Femur (tissue), 1 donor: ENCODE data around the gene YIF1A.

Experiments used
- DNase-seq: peaks from one replicate; pipeline ENCODE4 v3.0.0-alpha.2; 2017

YIF1A gene

DNA sequence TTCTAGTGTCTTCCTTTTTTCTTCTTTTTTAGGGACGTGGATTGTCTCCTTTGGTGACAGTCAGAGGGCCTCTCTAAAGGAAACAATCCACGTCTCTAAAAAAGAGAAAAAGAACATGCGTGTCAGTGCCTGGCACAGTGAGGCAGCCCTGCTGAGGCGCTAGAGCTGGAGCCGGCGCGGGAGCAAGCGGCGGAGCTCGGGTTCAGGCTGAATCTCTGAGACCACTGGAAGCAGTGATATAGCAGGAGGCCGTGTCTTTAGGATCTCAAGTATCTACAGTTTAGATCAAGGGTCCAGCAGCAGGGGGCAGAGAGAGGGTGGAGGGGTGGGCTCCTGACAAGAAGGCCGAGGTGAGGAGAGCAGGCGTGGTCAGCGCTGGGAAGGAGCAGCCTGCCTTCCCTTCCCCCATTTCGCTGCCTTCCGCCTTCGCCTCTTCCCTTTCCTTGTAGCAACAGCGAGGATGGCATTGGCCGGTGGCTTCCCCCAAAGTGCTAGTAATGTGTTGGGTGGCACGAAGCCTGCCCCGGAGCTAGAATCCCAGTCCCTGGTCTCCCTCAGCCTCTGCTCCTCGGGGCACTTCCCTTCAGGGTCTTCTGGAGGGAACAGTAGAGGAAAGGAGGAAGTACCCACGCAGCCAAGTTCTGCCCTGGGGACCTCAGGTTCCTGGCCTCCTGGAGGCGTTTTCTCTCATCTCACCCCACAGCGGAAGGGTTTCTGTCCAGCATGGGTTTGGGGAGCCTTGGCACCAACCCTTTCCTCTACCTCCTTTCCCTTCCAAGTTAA, 48.8 kb downstream of the YIF1A start:
- DNase-seq, result no peak

DNA sequence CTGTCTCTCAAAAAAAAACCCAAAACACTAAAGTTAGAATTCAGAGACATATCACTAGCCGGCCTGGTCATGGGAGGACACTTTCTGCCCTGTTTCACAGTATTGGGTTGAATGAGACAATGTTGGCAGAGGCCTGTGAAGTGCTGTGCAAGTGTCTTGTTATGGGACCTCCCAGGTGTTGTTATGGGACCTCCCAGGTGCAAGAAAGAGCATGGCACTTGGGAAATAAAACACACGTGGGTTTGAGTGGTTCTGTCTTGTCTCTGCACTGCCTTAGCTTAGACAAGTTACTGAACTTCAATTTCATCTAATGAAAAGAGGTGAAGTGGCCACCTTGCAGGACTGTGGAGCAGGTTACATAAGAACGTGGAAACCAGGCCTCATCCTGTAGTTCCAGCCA, 49.4 kb downstream of the YIF1A start:
- DNase-seq, result no peak

DNA sequence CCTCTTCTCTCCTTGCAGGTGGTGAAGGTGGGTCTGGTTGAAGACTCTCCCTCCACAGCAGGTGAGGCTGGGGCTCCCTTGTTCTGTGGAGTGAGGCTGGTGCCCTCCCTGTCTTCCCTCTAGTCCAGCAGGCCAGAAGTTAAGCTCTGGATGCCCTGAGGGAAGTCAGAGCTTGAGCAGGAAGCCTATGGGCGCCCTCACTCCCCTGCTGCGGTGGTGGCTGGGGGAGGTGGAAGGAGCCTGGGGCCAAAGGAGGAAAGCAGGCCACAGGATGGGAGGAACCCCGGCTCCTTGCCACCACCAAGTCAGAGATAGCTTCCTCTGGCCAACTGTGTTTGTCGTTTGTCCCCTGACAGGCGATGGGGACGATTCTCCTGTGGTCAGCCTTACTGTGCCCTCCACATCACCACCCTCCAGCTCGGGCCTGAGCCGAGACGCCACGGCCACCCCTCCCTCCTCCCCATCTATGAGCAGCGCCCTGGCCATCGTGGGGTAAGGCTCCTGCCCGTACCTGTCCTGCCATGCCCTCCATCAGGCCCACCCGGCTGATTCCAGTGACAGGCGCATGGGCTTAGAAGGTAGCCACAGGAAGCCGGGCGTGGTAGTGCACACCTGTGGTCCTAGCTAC, 50.0 kb downstream of the YIF1A start:
- DNase-seq, result no peak

DNA sequence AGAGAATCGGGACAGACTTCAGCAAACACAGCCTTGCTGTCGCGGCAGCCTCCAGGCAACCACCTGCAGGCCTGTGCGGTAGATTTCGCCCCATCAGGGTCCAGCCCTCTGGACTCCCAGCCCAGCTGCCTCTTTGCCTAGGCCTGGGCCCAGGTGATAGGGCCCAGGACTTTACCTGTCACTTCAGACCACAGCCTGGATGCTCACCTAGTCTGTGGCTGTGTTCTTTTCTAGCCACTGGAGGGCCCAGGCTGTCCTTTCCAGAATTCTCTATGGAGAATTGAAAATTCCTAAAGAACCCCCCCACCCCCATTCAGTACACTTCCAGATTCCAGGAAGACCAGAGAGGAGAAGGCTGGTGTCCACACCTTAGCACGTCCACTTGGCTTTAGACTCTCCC, 51.1 kb downstream of the YIF1A start:
- DNase-seq, result no peak

DNA sequence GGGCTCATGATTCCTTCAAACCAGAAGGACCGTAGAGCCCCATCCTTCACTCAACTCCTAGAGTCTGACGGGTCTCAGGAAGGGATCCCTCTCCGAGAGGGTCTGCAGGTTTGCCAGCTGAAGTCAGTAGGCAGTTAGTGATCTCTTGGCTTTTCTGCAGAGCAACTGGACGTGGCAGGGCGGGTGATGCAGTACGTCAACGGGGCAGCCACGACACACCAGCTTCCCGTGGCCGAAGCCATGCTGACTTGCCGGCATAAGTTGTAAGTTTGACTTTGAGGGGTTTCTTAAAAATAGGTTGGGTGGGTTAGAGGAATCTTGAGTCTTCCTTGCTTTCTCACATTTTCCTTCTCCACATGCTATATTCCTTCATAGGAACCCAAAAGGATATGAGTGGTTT, 53.8 kb downstream of the YIF1A start:
- no peak for DNase-seq
